GM19025 (cell line): ENCODE results near the gene HHIPL1.

Source experiments
- ATAC-seq: cut with Tn5 transposase; IDR thresholded peaks from one replicate; pipeline ENCODE4 v1.9.1; 2021; ENCODE audit warnings: mild to moderate bottlenecking, low read depth, moderate library complexity; ENCODE audit not compliant: unreplicated experiment

Gene HHIPL1

GRCh38 chr14:99725774-99726537 is 81.0 kb downstream of the HHIPL1 start:
- ATAC-seq: no peak

- ATAC-seq: no peak
Observed at GRCh38 chr14:99726538-99727095, 81.7 kb downstream of the HHIPL1 start.

GRCh38 chr14:99727096-99727870 is 82.4 kb downstream of the HHIPL1 start:
- no peak for ATAC-seq

- ATAC-seq: no peak
Observed at GRCh38 chr14:99728231-99728920, 83.4 kb downstream of the HHIPL1 start.

- no peak for ATAC-seq
Observed at GRCh38 chr14:99728981-99729451, 84.1 kb downstream of the HHIPL1 start.
